ENCODE data around the gene IL1RAPL1. TPM values are rescaled to one million over a fixed set of nuclear protein-coding genes. Genes with fewer than 3 reads are reported as not detected.
A peak's percentile ranks its signal among the peaks of the same experiment; 100 is the strongest.

The IL1RAPL1 gene
- total RNA-seq, 1 donor from 2014 or later: 0.16 TPM

DNA sequence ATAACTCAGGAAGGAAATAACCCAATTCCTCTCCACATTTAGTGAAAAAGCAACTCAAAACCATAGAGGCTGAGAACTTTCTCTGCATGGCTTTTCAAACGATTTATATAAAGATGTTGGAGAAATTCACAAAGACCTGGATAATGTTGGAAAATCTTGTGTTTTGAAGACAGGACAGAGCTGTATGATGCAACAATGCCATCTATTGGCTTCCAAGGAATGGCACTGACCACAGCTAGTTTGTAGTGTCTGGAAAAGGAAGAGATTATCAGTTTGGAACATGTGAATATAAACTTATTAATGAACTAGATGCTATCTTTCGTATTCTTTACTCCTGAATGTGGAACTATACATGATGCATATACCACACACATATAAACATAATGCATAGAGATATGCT is 503.6 kb downstream of the IL1RAPL1 start:
- no peaks in the 10 kb centered on the region for H3K4me1 ChIP-seq (ENCODE audit: insufficient read depth, low read length)
- DNase-seq (ENCODE audit: low read depth): peak; percentile 4
- no peaks in the 10 kb centered on the region for H3K27me3 ChIP-seq (ENCODE audit: insufficient read depth, low read length)
- no peak overlapping the region for H3K4me2 ChIP-seq (ENCODE audit: low read length)
- Mint-ChIP-seq H3K27ac (ENCODE audit: unreplicated experiment) (no peak overlapping the region), H3K4me1 (ENCODE audit: low read depth, unreplicated experiment) (no peaks in the 10 kb centered on the region), H3K36me3 (ENCODE audit: low read depth, unreplicated experiment) (no peaks in the 10 kb centered on the region), H3K27me3 (ENCODE audit: low read depth, unreplicated experiment) (no peaks in the 10 kb centered on the region), H3K4me3 (ENCODE audit: unreplicated experiment) (no peak overlapping the region), H3K9me3 (ENCODE audit: unreplicated experiment) (no peaks in the 10 kb centered on the region)
- H3K9me3 ChIP-seq (ENCODE audit: insufficient read depth, low read depth, low read length): no peaks in the 10 kb centered on the region
- H3K27ac ChIP-seq (ENCODE audit: low read depth, low read length): no peak overlapping the region
- H3K9ac ChIP-seq (ENCODE audit: low read length): no peak overlapping the region
- H3K4me3 ChIP-seq (ENCODE audit: insufficient read depth, low read depth, low read length): no peak overlapping the region
- no peaks in the 10 kb centered on the region for H4K20me1 ChIP-seq (ENCODE audit: insufficient read depth, low read length)
- no peaks in the 10 kb centered on the region for H3K36me3 ChIP-seq (ENCODE audit: insufficient read depth, low read length)
- peak; percentile 82 for FAIRE-seq
- H2AFZ ChIP-seq (ENCODE audit: low read depth, low read length): no peak overlapping the region
- no peaks in the 10 kb centered on the region for H3K79me2 ChIP-seq (ENCODE audit: insufficient read depth, low read length)
- TF ChIP-seq, protein P1, sequence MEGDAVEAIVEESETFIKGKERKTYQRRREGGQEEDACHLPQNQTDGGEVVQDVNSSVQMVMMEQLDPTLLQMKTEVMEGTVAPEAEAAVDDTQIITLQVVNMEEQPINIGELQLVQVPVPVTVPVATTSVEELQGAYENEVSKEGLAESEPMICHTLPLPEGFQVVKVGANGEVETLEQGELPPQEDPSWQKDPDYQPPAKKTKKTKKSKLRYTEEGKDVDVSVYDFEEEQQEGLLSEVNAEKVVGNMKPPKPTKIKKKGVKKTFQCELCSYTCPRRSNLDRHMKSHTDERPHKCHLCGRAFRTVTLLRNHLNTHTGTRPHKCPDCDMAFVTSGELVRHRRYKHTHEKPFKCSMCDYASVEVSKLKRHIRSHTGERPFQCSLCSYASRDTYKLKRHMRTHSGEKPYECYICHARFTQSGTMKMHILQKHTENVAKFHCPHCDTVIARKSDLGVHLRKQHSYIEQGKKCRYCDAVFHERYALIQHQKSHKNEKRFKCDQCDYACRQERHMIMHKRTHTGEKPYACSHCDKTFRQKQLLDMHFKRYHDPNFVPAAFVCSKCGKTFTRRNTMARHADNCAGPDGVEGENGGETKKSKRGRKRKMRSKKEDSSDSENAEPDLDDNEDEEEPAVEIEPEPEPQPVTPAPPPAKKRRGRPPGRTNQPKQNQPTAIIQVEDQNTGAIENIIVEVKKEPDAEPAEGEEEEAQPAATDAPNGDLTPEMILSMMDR (IDR thresholded peaks at IDR 0.05; ENCODE audit: insufficient read depth, low read depth, low read length): peak; percentile 31
- no peak for TF ChIP-seq EZH2 (IDR thresholded peaks at IDR 0.05; ENCODE audit: insufficient read depth, low read length)

DNA sequence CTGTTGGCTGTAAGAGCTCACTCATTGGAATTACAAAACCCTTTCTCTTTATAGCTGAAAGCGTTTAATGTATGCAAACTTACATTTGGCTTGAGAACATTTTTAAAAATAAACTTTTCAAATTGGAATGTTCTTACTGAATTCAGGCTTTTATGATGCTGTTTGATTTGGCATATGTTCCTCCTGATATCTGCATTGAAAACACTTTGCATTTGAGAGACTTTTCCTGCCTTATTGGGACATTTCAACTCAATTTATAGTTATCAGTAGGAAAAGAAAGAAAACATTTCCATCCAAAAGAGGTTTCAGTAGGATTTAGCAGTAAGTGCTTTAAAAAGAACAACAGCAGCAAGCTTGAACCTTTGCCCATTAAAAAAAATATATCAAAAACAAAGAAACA is 520.0 kb downstream of the IL1RAPL1 start:
- FAIRE-seq (no peak), DNase-seq (ENCODE audit: low read depth) (no peak)
- H3K27ac ChIP-seq (ENCODE audit: low read depth, low read length): no peak overlapping the region

DNA sequence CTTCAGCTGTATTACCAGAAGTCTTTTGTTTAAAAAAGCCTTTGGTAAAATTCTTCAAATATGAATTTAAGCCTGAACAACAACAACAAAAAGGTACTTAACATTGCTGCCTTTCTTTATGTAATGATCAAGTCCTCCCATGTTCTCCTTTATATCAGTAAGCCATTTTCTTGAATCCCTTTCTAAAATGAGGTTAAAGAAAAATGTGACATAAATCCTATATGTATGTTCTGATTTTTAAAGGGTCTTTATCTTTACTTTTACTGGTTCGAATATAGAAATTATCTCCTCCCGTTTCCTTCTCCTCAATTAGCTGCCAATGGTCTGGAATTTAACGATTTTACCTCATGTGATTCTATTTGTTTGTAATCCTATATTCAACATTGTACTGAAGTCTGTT is 522.8 kb downstream of the IL1RAPL1 start:
- peak; percentile 89 for FAIRE-seq
- no peaks in the 10 kb centered on the region for H3K27me3 Mint-ChIP-seq (ENCODE audit: low read depth, unreplicated experiment)
- Histone ChIP-seq H3K9ac (ENCODE audit: low read length) (no peak overlapping the region), H3K79me2 (ENCODE audit: insufficient read depth, low read length) (no peaks in the 10 kb centered on the region), H3K4me3 (ENCODE audit: insufficient read depth, low read depth, low read length) (no peak overlapping the region), H3K4me1 (ENCODE audit: insufficient read depth, low read length) (no peaks in the 10 kb centered on the region), H3K27ac (ENCODE audit: low read depth, low read length) (no peak overlapping the region), H2AFZ (ENCODE audit: low read depth, low read length) (no peak overlapping the region), H3K4me2 (ENCODE audit: low read length) (peak overlapping the region; percentile 3), H3K36me3 (ENCODE audit: insufficient read depth, low read length) (no peaks in the 10 kb centered on the region), H3K27me3 (ENCODE audit: insufficient read depth, low read length) (no peaks in the 10 kb centered on the region), H3K9me3 (ENCODE audit: insufficient read depth, low read depth, low read length) (no peaks in the 10 kb centered on the region), H4K20me1 (ENCODE audit: insufficient read depth, low read length) (no peaks in the 10 kb centered on the region)
- no peak overlapping the region for H3K27ac Mint-ChIP-seq (ENCODE audit: unreplicated experiment)
- H3K4me1 Mint-ChIP-seq (ENCODE audit: low read depth, unreplicated experiment): no peaks in the 10 kb centered on the region
- H3K36me3 Mint-ChIP-seq (ENCODE audit: low read depth, unreplicated experiment): no peaks in the 10 kb centered on the region
- DNase-seq (ENCODE audit: low read depth): no peak
- H3K9me3 Mint-ChIP-seq (ENCODE audit: unreplicated experiment): no peaks in the 10 kb centered on the region
- TF ChIP-seq EZH2 (IDR thresholded peaks at IDR 0.05; ENCODE audit: insufficient read depth, low read length): no peak
- TF ChIP-seq, protein P1 (IDR thresholded peaks at IDR 0.05; ENCODE audit: insufficient read depth, low read depth, low read length): no peak
- no peak overlapping the region for H3K4me3 Mint-ChIP-seq (ENCODE audit: unreplicated experiment)

More for the DNA sequence above, 520.0 kb downstream of the IL1RAPL1 start:
- no peaks in the 10 kb centered on the region for H3K79me2 ChIP-seq (ENCODE audit: insufficient read depth, low read length)
- no peaks in the 10 kb centered on the region for H3K27me3 ChIP-seq (ENCODE audit: insufficient read depth, low read length)
- Mint-ChIP-seq H3K9me3 (ENCODE audit: unreplicated experiment) (no peaks in the 10 kb centered on the region), H3K36me3 (ENCODE audit: low read depth, unreplicated experiment) (no peaks in the 10 kb centered on the region), H3K27me3 (ENCODE audit: low read depth, unreplicated experiment) (no peaks in the 10 kb centered on the region), H3K27ac (ENCODE audit: unreplicated experiment) (no peak overlapping the region), H3K4me3 (ENCODE audit: unreplicated experiment) (no peak overlapping the region), H3K4me1 (ENCODE audit: low read depth, unreplicated experiment) (no peaks in the 10 kb centered on the region)
- no peak overlapping the region for H3K4me2 ChIP-seq (ENCODE audit: low read length)
- no peak overlapping the region for H2AFZ ChIP-seq (ENCODE audit: low read depth, low read length)
- no peak overlapping the region for H3K4me3 ChIP-seq (ENCODE audit: insufficient read depth, low read depth, low read length)
- no peak overlapping the region for H3K9ac ChIP-seq (ENCODE audit: low read length)
- H3K4me1 ChIP-seq (ENCODE audit: insufficient read depth, low read length): no peaks in the 10 kb centered on the region
- no peaks in the 10 kb centered on the region for H4K20me1 ChIP-seq (ENCODE audit: insufficient read depth, low read length)
- H3K36me3 ChIP-seq (ENCODE audit: insufficient read depth, low read length): no peaks in the 10 kb centered on the region
- TF ChIP-seq, protein P1 (IDR thresholded peaks at IDR 0.05; ENCODE audit: insufficient read depth, low read depth, low read length): no peak
- no peaks in the 10 kb centered on the region for H3K9me3 ChIP-seq (ENCODE audit: insufficient read depth, low read depth, low read length)
